ENCODE measurements around the gene GPR15LG.
"Not testable (repeated sequence)": the region's sequence is repeated elsewhere in the genome, so short reads cannot be mapped to it uniquely, and the experiment has no call there.

Gene GPR15LG

GRCh38 chr10:84166620-84167288 lies 6.8 kb upstream of the GPR15LG start:
- no peak for DNase-seq (ENCODE audit: low spot score)

GRCh38 chr10:84167289-84167653 lies 6.3 kb upstream of the GPR15LG start:
- DNase-seq (ENCODE audit: low spot score): not testable (repeated sequence)

GRCh38 chr10:84168382-84168781 lies 5.2 kb upstream of the GPR15LG start:
- not testable (repeated sequence) for DNase-seq (ENCODE audit: low spot score)

DNA sequence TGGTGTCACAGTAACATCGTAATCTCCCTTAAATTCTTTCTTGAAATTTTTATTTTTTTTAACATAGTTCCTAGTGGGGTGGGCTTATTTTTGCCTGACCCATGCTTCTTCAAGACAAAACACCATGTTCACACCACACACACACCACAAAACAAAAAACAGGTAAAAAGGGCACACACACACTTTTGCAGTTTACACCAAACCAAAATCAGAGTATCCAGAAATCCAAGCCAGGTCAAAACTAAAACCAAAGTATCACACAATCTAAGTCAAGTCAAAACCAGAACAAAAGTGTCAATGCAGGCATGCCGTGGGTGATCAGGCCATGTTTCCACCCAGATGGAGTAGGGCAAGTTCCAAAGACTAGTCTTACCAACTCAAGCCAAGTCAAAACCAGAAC lies 2.4 kb upstream of the GPR15LG start:
- DNase-seq (ENCODE audit: low spot score): not testable (repeated sequence)

- not testable (repeated sequence) for DNase-seq (ENCODE audit: low spot score)
These were observed 1.7 kb upstream of the GPR15LG start for GRCh38 chr10:84171700-84172466.

DNA sequence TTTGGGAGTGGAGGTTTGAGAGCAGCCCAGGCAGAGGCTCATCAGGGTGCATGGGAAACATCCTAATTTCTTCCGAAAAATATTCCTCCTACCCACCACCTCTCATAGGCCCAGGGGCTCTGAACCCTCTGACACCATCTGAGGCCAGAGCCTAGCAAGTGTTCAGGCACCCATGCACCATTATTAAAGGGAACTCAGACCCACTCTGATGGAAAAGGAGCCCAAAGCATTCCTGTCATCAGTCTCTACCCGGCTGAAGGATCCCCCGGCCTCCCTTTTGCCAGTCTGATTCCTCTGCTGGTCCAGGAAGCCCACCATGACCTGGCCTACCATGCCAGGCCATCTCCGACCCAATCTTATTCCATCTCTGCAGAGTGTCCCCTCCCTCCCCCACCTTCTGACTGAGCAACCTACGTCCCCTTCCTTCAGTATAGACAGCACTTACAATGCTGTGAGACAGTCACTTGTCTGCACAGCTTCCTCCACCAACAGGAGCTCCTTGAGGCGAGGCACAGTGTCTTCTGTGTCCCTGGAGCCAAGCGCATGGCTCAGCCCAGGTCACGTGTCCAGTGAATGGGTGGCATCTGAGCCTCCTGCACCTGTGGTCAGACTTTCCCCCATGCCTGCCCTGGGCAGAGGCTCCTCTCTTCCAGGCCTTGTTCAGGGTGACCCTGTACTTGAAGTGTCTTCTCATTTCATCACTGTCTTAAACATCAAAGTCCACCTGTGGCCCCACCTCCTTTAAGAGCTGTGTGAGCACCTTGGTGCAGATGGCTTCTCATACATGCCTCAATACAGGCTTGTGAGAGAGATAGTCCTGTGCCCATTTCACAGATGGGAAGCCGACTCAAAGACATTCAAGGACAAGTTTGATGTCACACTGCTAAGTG lies 889 bp upstream of the GPR15LG start:
- DNase-seq (ENCODE audit: low spot score): no peak

GRCh38 chr10:84175436-84175835 lies 1.8 kb downstream of the GPR15LG start:
- DNase-seq (ENCODE audit: low spot score): no peak

GRCh38 chr10:84176351-84176750 lies 2.8 kb downstream of the GPR15LG start:
- no peak for DNase-seq (ENCODE audit: low spot score)

GRCh38 chr10:84176836-84177474 lies 3.4 kb downstream of the GPR15LG start:
- DNase-seq (ENCODE audit: low spot score): no peak

- no peak for DNase-seq (ENCODE audit: low spot score)
These were observed 4.0 kb downstream of the GPR15LG start for GRCh38 chr10:84177541-84178141.

GRCh38 chr10:84178160-84178609 lies 4.6 kb downstream of the GPR15LG start:
- no peak for DNase-seq (ENCODE audit: low spot score)

DNA sequence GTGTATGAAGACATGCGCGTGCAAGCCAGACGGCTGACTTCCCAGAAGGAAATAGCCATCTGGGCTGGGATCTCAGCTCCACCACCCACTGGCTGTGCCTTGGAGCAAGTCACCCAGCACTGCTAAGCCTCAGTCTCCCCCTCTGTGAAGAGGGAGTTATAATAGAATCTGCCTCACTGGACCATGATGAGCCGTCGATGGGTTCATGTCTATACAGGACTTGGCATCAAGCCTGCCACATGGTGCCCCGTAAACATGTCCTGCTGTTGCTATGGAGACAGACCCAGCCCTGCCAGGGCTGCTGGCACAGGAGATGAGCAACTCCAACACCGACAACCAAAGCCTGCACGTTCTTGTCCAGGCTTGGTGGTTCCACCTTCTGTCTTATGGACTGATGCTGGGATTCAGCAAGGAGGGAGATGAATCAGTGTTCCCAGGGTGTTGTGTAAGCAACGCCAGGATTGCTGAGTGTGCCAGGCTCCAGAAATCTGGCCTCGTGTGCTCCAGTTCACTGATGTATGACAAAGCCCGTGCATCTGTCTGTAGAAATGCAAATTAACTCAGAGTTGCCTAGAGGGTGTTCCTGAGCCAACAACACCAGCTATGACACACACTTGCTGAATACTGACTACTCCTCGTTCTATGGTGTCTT lies 5.6 kb downstream of the GPR15LG start:
- no peak for DNase-seq (ENCODE audit: low spot score)

GRCh38 chr10:84180386-84180785 lies 6.8 kb downstream of the GPR15LG start:
- DNase-seq (ENCODE audit: low spot score): not testable (repeated sequence)

DNA sequence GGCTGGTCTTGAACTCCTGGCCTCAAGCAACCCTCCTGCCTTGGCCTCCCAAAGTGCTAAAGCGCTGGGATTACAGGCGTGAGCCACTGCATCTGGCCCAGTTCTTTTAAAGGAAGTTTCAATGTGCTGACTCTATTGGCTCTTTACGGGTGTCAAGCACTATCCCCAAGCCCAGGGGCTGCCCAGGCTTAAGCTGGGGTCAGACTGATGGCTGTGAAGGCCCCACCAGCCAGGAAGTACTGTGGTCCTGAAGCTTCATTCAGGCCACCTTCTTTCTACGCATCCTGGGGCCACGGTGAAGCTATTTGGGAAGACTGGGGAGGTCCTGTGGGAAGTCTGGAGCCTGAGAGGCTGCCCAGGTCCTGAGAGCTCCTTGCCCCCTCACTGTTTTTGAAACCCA lies 8.0 kb downstream of the GPR15LG start:
- no peak for DNase-seq (ENCODE audit: low spot score)

GRCh38 chr10:84184517-84184916 lies 10.9 kb downstream of the GPR15LG start:
- no peak for DNase-seq (ENCODE audit: low spot score)

DNA sequence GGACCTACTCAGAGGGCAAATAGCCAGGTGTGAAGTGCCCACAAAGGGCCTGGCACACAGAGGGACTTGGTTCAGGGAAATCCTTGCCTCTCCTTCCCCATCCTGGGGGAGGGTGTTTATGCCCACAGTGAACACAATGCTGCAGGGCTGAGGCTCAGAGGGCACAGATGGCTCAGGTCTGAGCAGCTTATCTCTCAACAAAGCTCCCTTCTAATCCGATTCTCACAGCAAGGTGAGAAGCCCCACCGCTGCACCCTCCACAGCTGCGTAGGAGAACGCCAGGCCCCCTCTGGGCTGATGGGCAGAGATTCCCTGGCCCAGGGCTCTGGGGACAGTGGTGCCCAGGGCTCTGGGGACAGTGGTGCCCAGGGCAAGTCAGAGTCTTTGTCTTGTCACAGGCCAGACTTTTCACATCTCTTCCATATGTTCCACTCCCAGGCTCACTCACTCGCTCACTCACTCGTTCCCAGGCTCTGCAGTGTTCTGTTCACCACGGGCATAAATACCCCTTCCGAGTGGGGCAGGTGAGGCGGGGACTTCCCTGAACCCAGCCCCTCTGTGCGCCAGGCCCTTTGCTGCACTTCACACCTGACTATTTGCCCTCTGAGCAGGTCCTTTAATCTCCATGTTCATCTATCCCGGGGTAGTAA lies 12.1 kb downstream of the GPR15LG start:
- no peak for DNase-seq (ENCODE audit: low spot score)

- DNase-seq (ENCODE audit: low spot score): no peak
These were observed 15.2 kb downstream of the GPR15LG start for GRCh38 chr10:84188815-84189214.

- DNase-seq (ENCODE audit: low spot score): no peak
These were observed 17.0 kb downstream of the GPR15LG start for GRCh38 chr10:84190621-84191020.

GRCh38 chr10:84191106-84191505 lies 17.5 kb downstream of the GPR15LG start:
- no peak for DNase-seq (ENCODE audit: low spot score)

DNA sequence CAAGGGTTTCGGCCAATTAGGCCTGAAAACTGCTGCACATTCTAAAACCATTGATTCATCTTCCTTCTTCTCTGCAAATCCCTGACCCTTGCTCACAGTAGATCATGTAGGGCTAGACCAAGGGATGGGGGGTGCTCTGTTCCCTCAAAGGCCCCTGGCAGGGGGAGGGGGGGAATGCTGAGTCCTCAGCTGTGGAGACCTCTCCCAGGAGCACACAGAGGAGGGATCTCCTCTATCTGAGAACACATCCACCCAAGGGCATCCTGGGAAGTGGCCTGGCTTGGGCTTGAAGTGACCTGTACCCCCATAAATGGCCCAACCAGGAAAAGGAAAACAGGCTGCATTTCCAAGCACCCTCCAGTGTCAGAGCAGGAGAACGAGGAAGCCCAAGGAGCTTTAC lies 19.7 kb downstream of the GPR15LG start:
- no peak for DNase-seq (ENCODE audit: low spot score)

All from COLO829 (cell line).